Neural progenitor cell (in vitro differentiated cells): Measurements from ENCODE around the gene CLDN18.

Experiments
- EZH2 ChIP-seq: fragments of 200-600 bp; sonication (generic); IDR thresholded peaks from 2 replicates; pipeline ENCODE4 v1.6.1; 2017; ENCODE audit warnings: antibody characterized with exemption, mild to moderate bottlenecking, moderate library complexity
- EZH2phosphoT487 ChIP-seq: fragments of 200-600 bp; sonication (generic); IDR thresholded peaks from 2 replicates; pipeline ENCODE4 v1.6.1; 2017; ENCODE audit warnings: antibody characterized with exemption
- TF ChIP-seq, protein P1 (sequence below): fragments of 200-600 bp; sonication (generic); IDR thresholded peaks from 2 replicates; pipeline ENCODE4 v1.5.1; 2017; ENCODE audit warnings: antibody characterized with exemption, mild to moderate bottlenecking

GRCh38 chr3:138043266-138044029 is 33.5 kb downstream of the CLDN18 start:
- TF ChIP-seq, protein P1, sequence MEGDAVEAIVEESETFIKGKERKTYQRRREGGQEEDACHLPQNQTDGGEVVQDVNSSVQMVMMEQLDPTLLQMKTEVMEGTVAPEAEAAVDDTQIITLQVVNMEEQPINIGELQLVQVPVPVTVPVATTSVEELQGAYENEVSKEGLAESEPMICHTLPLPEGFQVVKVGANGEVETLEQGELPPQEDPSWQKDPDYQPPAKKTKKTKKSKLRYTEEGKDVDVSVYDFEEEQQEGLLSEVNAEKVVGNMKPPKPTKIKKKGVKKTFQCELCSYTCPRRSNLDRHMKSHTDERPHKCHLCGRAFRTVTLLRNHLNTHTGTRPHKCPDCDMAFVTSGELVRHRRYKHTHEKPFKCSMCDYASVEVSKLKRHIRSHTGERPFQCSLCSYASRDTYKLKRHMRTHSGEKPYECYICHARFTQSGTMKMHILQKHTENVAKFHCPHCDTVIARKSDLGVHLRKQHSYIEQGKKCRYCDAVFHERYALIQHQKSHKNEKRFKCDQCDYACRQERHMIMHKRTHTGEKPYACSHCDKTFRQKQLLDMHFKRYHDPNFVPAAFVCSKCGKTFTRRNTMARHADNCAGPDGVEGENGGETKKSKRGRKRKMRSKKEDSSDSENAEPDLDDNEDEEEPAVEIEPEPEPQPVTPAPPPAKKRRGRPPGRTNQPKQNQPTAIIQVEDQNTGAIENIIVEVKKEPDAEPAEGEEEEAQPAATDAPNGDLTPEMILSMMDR = no peak
- TF ChIP-seq EZH2 (no peak), EZH2phosphoT487 (no peak)
